Vagina (tissue), 2 donors: ENCODE measurements around the gene ABHD5.

Source experiments
- CTCF ChIP-seq, 3 experiments: fragments of 450-650 bp in 2 of 3; fragments of 200-600 bp in 1 of 3; sonication (generic) in 1 of 3; IDR thresholded peaks; one replicate each; pipeline ENCODE4 v1.5.1; 2017 to 2019; ENCODE audit warnings: antibody characterized with exemption in 3 of 3, mild to moderate bottlenecking in 2 of 3, moderate library complexity in 2 of 3
- POLR2A ChIP-seq, 2 donors: fragments of 450-650 bp; IDR thresholded peaks; one replicate each; pipeline ENCODE4 v1.6.1; 2017; ENCODE audit warnings: antibody characterized with exemption in 2 of 2, mild to moderate bottlenecking in 2 of 2, moderate library complexity in 2 of 2
- POLR2AphosphoS5 ChIP-seq, 2 donors: sonication (generic); formaldehyde crosslinking; IDR thresholded peaks; one replicate each; pipeline ENCODE4 v1.9.0; 2017; ENCODE audit warnings: antibody characterized with exemption in 2 of 2, mild to moderate bottlenecking in 2 of 2, low read depth in 1 of 2; ENCODE audit not compliant: insufficient read depth in 1 of 2

GRCh38 chr3:43684944-43685343 lies 5.8 kb upstream of the ABHD5 start:
- no peak for TF ChIP-seq CTCF (IDR thresholded peaks at IDR 0.05)
- TF ChIP-seq POLR2A (IDR thresholded peaks at IDR 0.05), result no peak
- TF ChIP-seq POLR2AphosphoS5 (IDR thresholded peaks at IDR 0.05; ENCODE audit: insufficient read depth in 1 of 2, low read depth in 1 of 2), result no peak
